Activated T-helper 2 cell treated with anti-CD3 and anti-CD28 coated beads, Interferon-gamma antibody, Interleukin-2, Interleukin-4, amounts not matched to agents 10 μg/mL and 5 μg/mL and 100 μg/mL, durations not matched to agents 14 hours and 24 hours and 36 hours (primary cell): ENCODE data around the gene ZIC4. TPM values are rescaled to one million over a fixed set of nuclear protein-coding genes. Genes with fewer than 3 reads are reported as not detected.

Source experiments
- DNase-seq: peaks from one replicate; pipeline ENCODE4 v3.0.0; 2021; ENCODE audit warnings: low spot score
- H3K27ac Mint-ChIP-seq: one replicate; pipeline ENCODE4 v1.8.0; 2021; ENCODE audit warnings: mixed read lengths
- H3K27me3 Mint-ChIP-seq: one replicate; pipeline ENCODE4 v1.8.0; 2021; ENCODE audit warnings: low read depth, mixed read lengths
- H3K36me3 Mint-ChIP-seq: one replicate; pipeline ENCODE4 v1.8.0; 2021; ENCODE audit warnings: low read depth, mixed read lengths
- H3K4me1 Mint-ChIP-seq: one replicate; pipeline ENCODE4 v1.8.0; 2021; ENCODE audit warnings: low read depth, mixed read lengths
- H3K4me3 Mint-ChIP-seq: one replicate; pipeline ENCODE4 v1.8.0; 2021; ENCODE audit warnings: low read depth, mild to moderate bottlenecking, moderate library complexity, mixed read lengths
- H3K9me3 Mint-ChIP-seq: one replicate; pipeline ENCODE4 v1.8.0; 2021; ENCODE audit warnings: mixed read lengths
- intact Hi-C: fragments of 100-400 bp; cut with micrococcal nuclease; formaldehyde crosslinking; loops from one replicate; pipeline ENCODE4 v1.15.1; 2023
- total RNA-seq: library from RNA; stranded (reverse); gene quantifications from 2 replicates; pipeline ENCODE4 v1.2.3, GENCODE V29; 2022

The ZIC4 gene
- total RNA-seq, 1 donor from 2014 or later = not detected

GRCh38 chr3:147356145-147356908 lies 50.0 kb downstream of the ZIC4 start:
- Mint-ChIP-seq H3K27ac (no peak overlapping the region), H3K4me1 (no peaks in the 10 kb centered on the region), H3K9me3 (no peaks in the 10 kb centered on the region), H3K4me3 (no peak overlapping the region), H3K27me3 (peaks cover 73% of the 10 kb centered on the region), H3K36me3 (no peaks in the 10 kb centered on the region)
- intact Hi-C loops = loop anchor here (2.0 kb wide), 2 partner anchors 32 to 64 kb away; no protein-coding TSS in a partner anchor
- no peak for DNase-seq

GRCh38 chr3:147355753-147356090 lies 50.6 kb downstream of the ZIC4 start:
- Mint-ChIP-seq H3K36me3 (no peaks in the 10 kb centered on the region), H3K4me1 (no peaks in the 10 kb centered on the region), H3K9me3 (no peaks in the 10 kb centered on the region), H3K27ac (no peak overlapping the region), H3K27me3 (peaks cover 68% of the 10 kb centered on the region), H3K4me3 (no peak overlapping the region)
- intact Hi-C loops = loop anchor here (1.0 to 2.0 kb wide), 3 partner anchors 33 to 65 kb away; no protein-coding TSS in a partner anchor
- DNase-seq = no peak

GRCh38 chr3:147355084-147355752 lies 51.1 kb downstream of the ZIC4 start:
- H3K27me3 Mint-ChIP-seq = peaks cover 63% of the 10 kb centered on the region
- no peak overlapping the region for H3K4me3 Mint-ChIP-seq
- DNase-seq = no peak
- H3K27ac Mint-ChIP-seq = no peak overlapping the region
- intact Hi-C loops = loop anchor here (1.0 kb wide), 1 partner anchor 57 kb away; no protein-coding TSS in a partner anchor
- no peaks in the 10 kb centered on the region for H3K4me1 Mint-ChIP-seq
- H3K9me3 Mint-ChIP-seq = no peaks in the 10 kb centered on the region
- H3K36me3 Mint-ChIP-seq = no peaks in the 10 kb centered on the region

GRCh38 chr3:147354623-147355022 lies 51.7 kb downstream of the ZIC4 start:
- H3K9me3 Mint-ChIP-seq = no peaks in the 10 kb centered on the region
- H3K4me1 Mint-ChIP-seq = no peaks in the 10 kb centered on the region
- H3K27me3 Mint-ChIP-seq = peaks cover 57% of the 10 kb centered on the region
- H3K36me3 Mint-ChIP-seq = no peaks in the 10 kb centered on the region
- no peak overlapping the region for H3K27ac Mint-ChIP-seq
- intact Hi-C loops = loop anchor here (1.0 kb wide), 1 partner anchor 58 kb away; no protein-coding TSS in a partner anchor
- H3K4me3 Mint-ChIP-seq = no peak overlapping the region
- no peak for DNase-seq

GRCh38 chr3:147351301-147351700 lies 55.0 kb downstream of the ZIC4 start:
- no peaks in the 10 kb centered on the region for H3K4me1 Mint-ChIP-seq
- no peaks in the 10 kb centered on the region for H3K9me3 Mint-ChIP-seq
- intact Hi-C loops = no loop called here
- peaks cover 25% of the 10 kb centered on the region for H3K27me3 Mint-ChIP-seq
- DNase-seq = no peak
- no peak overlapping the region for H3K4me3 Mint-ChIP-seq
- H3K36me3 Mint-ChIP-seq = no peaks in the 10 kb centered on the region
- no peak overlapping the region for H3K27ac Mint-ChIP-seq

- peaks cover 4% of the 10 kb centered on the region for H3K27me3 Mint-ChIP-seq
- H3K4me3 Mint-ChIP-seq = no peak overlapping the region
- H3K27ac Mint-ChIP-seq = no peak overlapping the region
- intact Hi-C loops = no loop called here
- H3K36me3 Mint-ChIP-seq = no peaks in the 10 kb centered on the region
- no peaks in the 10 kb centered on the region for H3K4me1 Mint-ChIP-seq
- DNase-seq = no peak
- H3K9me3 Mint-ChIP-seq = no peaks in the 10 kb centered on the region
These were observed 57.4 kb downstream of the ZIC4 start for GRCh38 chr3:147348976-147349375.

- DNase-seq = no peak
- Mint-ChIP-seq H3K27me3 (no peaks in the 10 kb centered on the region), H3K9me3 (no peaks in the 10 kb centered on the region), H3K4me3 (no peak overlapping the region), H3K27ac (no peak overlapping the region), H3K36me3 (no peaks in the 10 kb centered on the region), H3K4me1 (no peaks in the 10 kb centered on the region)
- intact Hi-C loops = no loop called here
These were observed 62.4 kb downstream of the ZIC4 start for GRCh38 chr3:147343926-147344325.

GRCh38 chr3:147341727-147342126 lies 64.6 kb downstream of the ZIC4 start:
- Mint-ChIP-seq H3K4me1 (no peaks in the 10 kb centered on the region), H3K36me3 (no peaks in the 10 kb centered on the region), H3K9me3 (no peaks in the 10 kb centered on the region), H3K27me3 (no peaks in the 10 kb centered on the region), H3K27ac (no peak overlapping the region), H3K4me3 (no peak overlapping the region)
- intact Hi-C loops = no loop called here
- no peak for DNase-seq

GRCh38 chr3:147336543-147337278 lies 69.6 kb downstream of the ZIC4 start:
- DNase-seq = no peak
- H3K27ac Mint-ChIP-seq = no peak overlapping the region
- no peaks in the 10 kb centered on the region for H3K4me1 Mint-ChIP-seq
- H3K36me3 Mint-ChIP-seq = no peaks in the 10 kb centered on the region
- H3K4me3 Mint-ChIP-seq = no peak overlapping the region
- intact Hi-C loops = no loop called here
- no peaks in the 10 kb centered on the region for H3K27me3 Mint-ChIP-seq
- no peaks in the 10 kb centered on the region for H3K9me3 Mint-ChIP-seq

Other genes starting within 250 kb of the ZIC4 start
- gene ZIC1, start 2.8 kb upstream of the ZIC4 start, total RNA-seq = not detected in 2 replicates